GM19397 (cell line): ENCODE measurements around the gene NAA35.

Experiments used
- ATAC-seq: cut with Tn5 transposase; IDR thresholded peaks from one replicate; pipeline ENCODE4 v1.9.1; 2021; ENCODE audit warnings: mild to moderate bottlenecking, moderate library complexity; ENCODE audit not compliant: unreplicated experiment

The NAA35 gene

GRCh38 chr9:86057491-86057890 lies 116.5 kb downstream of the NAA35 start:
- no peak for ATAC-seq

- no peak for ATAC-seq
Observed at GRCh38 chr9:86061972-86062739, 121.2 kb downstream of the NAA35 start.

GRCh38 chr9:86062845-86063693 lies 122.1 kb downstream of the NAA35 start:
- ATAC-seq, result no peak

- ATAC-seq, result no peak
Observed at GRCh38 chr9:86064220-86064619, 123.3 kb downstream of the NAA35 start.

GRCh38 chr9:86069206-86069869 lies 128.4 kb downstream of the NAA35 start:
- ATAC-seq, result no peak
